NCI-H446 (cell line): ENCODE measurements around the gene BPIFA2.
A peak's percentile ranks its signal among the peaks of the same experiment; 100 is the strongest.
"Not testable (repeated sequence)": the region's sequence is repeated elsewhere in the genome, so short reads cannot be mapped to it uniquely, and the experiment has no call there.

Source experiments
- DNase-seq, 2 experiments: peaks; one replicate each; lab custom pipeline; 2025; lab: John Stamatoyannopoulos, UW

The BPIFA2 gene

GRCh38 chr20:33162313-33162712, 5.6 kb upstream of the BPIFA2 start:
- DNase-seq = no peak

- DNase-seq = no peak
Measured at GRCh38 chr20:33162753-33163152, 5.2 kb upstream of the BPIFA2 start.

- no peak for DNase-seq
Measured at GRCh38 chr20:33163856-33164762, 3.9 kb upstream of the BPIFA2 start.

- DNase-seq = no peak
Measured at GRCh38 chr20:33164763-33165095, 3.2 kb upstream of the BPIFA2 start.

GRCh38 chr20:33165416-33166055, 2.4 kb upstream of the BPIFA2 start:
- DNase-seq = no peak

GRCh38 chr20:33166533-33167113, 1.3 kb upstream of the BPIFA2 start:
- no peak for DNase-seq

GRCh38 chr20:33169176-33169794, 1.3 kb downstream of the BPIFA2 start:
- DNase-seq = no peak

GRCh38 chr20:33172781-33173180, 4.8 kb downstream of the BPIFA2 start:
- DNase-seq = peak in 1 of 2 experiments; percentile 38

GRCh38 chr20:33175123-33175522, 7.2 kb downstream of the BPIFA2 start:
- no peak for DNase-seq

- DNase-seq = no peak
Measured at GRCh38 chr20:33176101-33176500, 8.1 kb downstream of the BPIFA2 start.

- no peak for DNase-seq
Measured at GRCh38 chr20:33177866-33178265, 9.9 kb downstream of the BPIFA2 start.

- no peak for DNase-seq
Measured at GRCh38 chr20:33178726-33179125, 10.8 kb downstream of the BPIFA2 start.

GRCh38 chr20:33180169-33180568, 12.2 kb downstream of the BPIFA2 start:
- no peak for DNase-seq

- no peak for DNase-seq
Measured at GRCh38 chr20:33181482-33182093, 13.6 kb downstream of the BPIFA2 start.

- no peak for DNase-seq
Measured at GRCh38 chr20:33183312-33183711, 15.4 kb downstream of the BPIFA2 start.

- not testable (repeated sequence) for DNase-seq
Measured at GRCh38 chr20:33185031-33185590, 17.2 kb downstream of the BPIFA2 start.

- no peak for DNase-seq
Measured at GRCh38 chr20:33187491-33187890, 19.5 kb downstream of the BPIFA2 start.

GRCh38 chr20:33188421-33188820, 20.5 kb downstream of the BPIFA2 start:
- DNase-seq = no peak

- no peak for DNase-seq
Measured at GRCh38 chr20:33191484-33191883, 23.5 kb downstream of the BPIFA2 start.

GRCh38 chr20:33191955-33192354, 24.0 kb downstream of the BPIFA2 start:
- no peak for DNase-seq

- no peak for DNase-seq
Measured at GRCh38 chr20:33192912-33193501, 25.0 kb downstream of the BPIFA2 start.
